Measurements from ENCODE around the gene SMCO2. TPM values are rescaled to one million over a fixed set of nuclear protein-coding genes. Genes with fewer than 3 reads are reported as not detected.
"Not testable (repeated sequence)": the region's sequence is repeated elsewhere in the genome, so short reads cannot be mapped to it uniquely, and the experiment has no call there.

Gene SMCO2
- total RNA-seq, 1 donor from 2014 or later, result not detected

- Mint-ChIP-seq H3K4me3 (ENCODE audit: unreplicated experiment) (peak overlapping the region; percentile 34), H3K4me1 (ENCODE audit: unreplicated experiment) (peaks cover 55% of the 10 kb centered on the region), H3K27me3 (ENCODE audit: unreplicated experiment) (no peaks in the 10 kb centered on the region), H3K27ac (ENCODE audit: unreplicated experiment) (peak overlapping the region; percentile 91), H3K9me3 (ENCODE audit: unreplicated experiment) (no peaks in the 10 kb centered on the region), H3K36me3 (ENCODE audit: unreplicated experiment) (no peaks in the 10 kb centered on the region)
- TF ChIP-seq CTCF (IDR thresholded peaks at IDR 0.05), result no peak
- DNase-seq (ENCODE audit: extremely low spot score, unreplicated experiment), result no peak
These were observed 96.1 kb downstream of the SMCO2 start for GRCh38 chr12:27542628-27543027.

- not testable (repeated sequence) for H3K4me3 Mint-ChIP-seq (ENCODE audit: unreplicated experiment); H3K27ac Mint-ChIP-seq (ENCODE audit: unreplicated experiment); H3K9me3 Mint-ChIP-seq (ENCODE audit: unreplicated experiment); H3K36me3 Mint-ChIP-seq (ENCODE audit: unreplicated experiment); DNase-seq (ENCODE audit: extremely low spot score, unreplicated experiment); H3K27me3 Mint-ChIP-seq (ENCODE audit: unreplicated experiment)
- H3K4me1 Mint-ChIP-seq (ENCODE audit: unreplicated experiment), result peaks cover 58% of the 10 kb centered on the region
These were observed 98.3 kb downstream of the SMCO2 start for GRCh38 chr12:27544858-27545257.

- H3K9me3 Mint-ChIP-seq (ENCODE audit: unreplicated experiment), result no peaks in the 10 kb centered on the region
- DNase-seq (ENCODE audit: extremely low spot score, unreplicated experiment), result no peak
- H3K27ac Mint-ChIP-seq (ENCODE audit: unreplicated experiment), result no peak overlapping the region
- peaks cover 60% of the 10 kb centered on the region for H3K4me1 Mint-ChIP-seq (ENCODE audit: unreplicated experiment)
- no peaks in the 10 kb centered on the region for H3K27me3 Mint-ChIP-seq (ENCODE audit: unreplicated experiment)
- no peaks in the 10 kb centered on the region for H3K36me3 Mint-ChIP-seq (ENCODE audit: unreplicated experiment)
- H3K4me3 Mint-ChIP-seq (ENCODE audit: unreplicated experiment), result no peak overlapping the region
- no peak for TF ChIP-seq CTCF (IDR thresholded peaks at IDR 0.05)
These were observed 99.1 kb downstream of the SMCO2 start for GRCh38 chr12:27545665-27546064.

GRCh38 chr12:27547592-27547991 lies 101.1 kb downstream of the SMCO2 start:
- Mint-ChIP-seq H3K4me1 (ENCODE audit: unreplicated experiment) (peaks cover 45% of the 10 kb centered on the region), H3K27ac (ENCODE audit: unreplicated experiment) (no peak overlapping the region), H3K4me3 (ENCODE audit: unreplicated experiment) (no peak overlapping the region), H3K27me3 (ENCODE audit: unreplicated experiment) (no peaks in the 10 kb centered on the region), H3K36me3 (ENCODE audit: unreplicated experiment) (peaks cover 3% of the 10 kb centered on the region), H3K9me3 (ENCODE audit: unreplicated experiment) (no peaks in the 10 kb centered on the region)
- TF ChIP-seq CTCF (IDR thresholded peaks at IDR 0.05), result no peak
- no peak for DNase-seq (ENCODE audit: extremely low spot score, unreplicated experiment)

GRCh38 chr12:27548301-27549199 lies 102.0 kb downstream of the SMCO2 start:
- peak overlapping the region; percentile 83 for H3K27ac Mint-ChIP-seq (ENCODE audit: unreplicated experiment)
- TF ChIP-seq CTCF (IDR thresholded peaks at IDR 0.05), result no peak
- no peaks in the 10 kb centered on the region for H3K27me3 Mint-ChIP-seq (ENCODE audit: unreplicated experiment)
- H3K36me3 Mint-ChIP-seq (ENCODE audit: unreplicated experiment), result peaks cover 3% of the 10 kb centered on the region
- peaks cover 44% of the 10 kb centered on the region for H3K4me1 Mint-ChIP-seq (ENCODE audit: unreplicated experiment)
- no peaks in the 10 kb centered on the region for H3K9me3 Mint-ChIP-seq (ENCODE audit: unreplicated experiment)
- no peak for DNase-seq (ENCODE audit: extremely low spot score, unreplicated experiment)
- H3K4me3 Mint-ChIP-seq (ENCODE audit: unreplicated experiment), result no peak overlapping the region
